BE2C (cell line): ENCODE data around the gene PPP2R2B.

Source experiments
- DNase-seq: peaks from one replicate; pipeline ENCODE4 v3.0.0-alpha.2; 2020
- H3K27me3 ChIP-seq: fragments of 250-450 bp; sonication (Bioruptor Pico); 2 replicates; pipeline ENCODE4 v1.5.1; 2020; ENCODE audit warnings: mild to moderate bottlenecking
- H3K36me3 ChIP-seq: fragments of 250-450 bp; sonication (Bioruptor Pico); 2 replicates; pipeline ENCODE4 v1.5.1; 2020; ENCODE audit warnings: mild to moderate bottlenecking
- H3K4me1 ChIP-seq: fragments of 250-450 bp; sonication (Bioruptor Pico); 2 replicates; pipeline ENCODE4 v1.5.1; 2020
- H3K4me3 ChIP-seq: 2 replicates; pipeline ENCODE4 v1.5.1; 2011; ENCODE audit warnings: low read depth, low read length
- H3K9me3 ChIP-seq: fragments of 250-450 bp; sonication (Bioruptor Pico); 2 replicates; pipeline ENCODE4 v1.5.1; 2020
- CTCF ChIP-seq: IDR thresholded peaks from 2 replicates; pipeline ENCODE4 v1.5.1; 2012; ENCODE audit warnings: mild to moderate bottlenecking, low read depth, low read length

Gene PPP2R2B

GRCh38 chr5:146582051-146582596 is 296.4 kb downstream of the PPP2R2B start:
- H3K9me3 ChIP-seq, result no peaks in the 10 kb centered on the region; the same call in 1 of the 2 replicates
- H3K27me3 ChIP-seq, result no peaks in the 10 kb centered on the region
- H3K36me3 ChIP-seq, result no peaks in the 10 kb centered on the region
- no peak for TF ChIP-seq CTCF
- H3K4me1 ChIP-seq, result no peaks in the 10 kb centered on the region
- no peak for DNase-seq
- H3K4me3 ChIP-seq, result no peak overlapping the region

- no peak overlapping the region for H3K4me3 ChIP-seq
- no peak for TF ChIP-seq CTCF
- H3K27me3 ChIP-seq, result no peaks in the 10 kb centered on the region
- no peaks in the 10 kb centered on the region for H3K36me3 ChIP-seq
- no peak for DNase-seq
- no peaks in the 10 kb centered on the region for H3K4me1 ChIP-seq
- no peaks in the 10 kb centered on the region; the same call in 1 of the 2 replicates for H3K9me3 ChIP-seq
These were observed 298.3 kb downstream of the PPP2R2B start for GRCh38 chr5:146580237-146580636.

- H3K9me3 ChIP-seq, result no peaks in the 10 kb centered on the region; the same call in 1 of the 2 replicates
- no peak for DNase-seq
- TF ChIP-seq CTCF, result no peak
These were observed 303.8 kb downstream of the PPP2R2B start for GRCh38 chr5:146574713-146575112.

GRCh38 chr5:146568161-146568560 is 310.4 kb downstream of the PPP2R2B start:
- H3K9me3 ChIP-seq, result no peaks in the 10 kb centered on the region; the same call in 1 of the 2 replicates
- no peak for TF ChIP-seq CTCF
- H3K4me1 ChIP-seq, result peaks cover 6% of the 10 kb centered on the region; the same call in 1 of the 2 replicates
- DNase-seq, result no peak
- no peaks in the 10 kb centered on the region for H3K27me3 ChIP-seq
- no peaks in the 10 kb centered on the region for H3K36me3 ChIP-seq
- H3K4me3 ChIP-seq, result no peak overlapping the region

More at GRCh38 chr5:146574713-146575112, 303.8 kb downstream of the PPP2R2B start:
- H3K4me3 ChIP-seq, result no peak overlapping the region
- H3K27me3 ChIP-seq, result no peaks in the 10 kb centered on the region
- H3K36me3 ChIP-seq, result no peaks in the 10 kb centered on the region
- H3K4me1 ChIP-seq, result no peaks in the 10 kb centered on the region; the same call in 1 of the 2 replicates

GRCh38 chr5:146565764-146566367 is 312.7 kb downstream of the PPP2R2B start:
- peaks cover 6% of the 10 kb centered on the region; the same call in 1 of the 2 replicates for H3K4me1 ChIP-seq
- H3K9me3 ChIP-seq, result no peaks in the 10 kb centered on the region
- no peaks in the 10 kb centered on the region for H3K27me3 ChIP-seq
- peak; percentile 88 for TF ChIP-seq CTCF
- H3K36me3 ChIP-seq, result no peaks in the 10 kb centered on the region
- H3K4me3 ChIP-seq, result peak overlapping the region; percentile 15; the same call in 1 of the 2 replicates
- peak; percentile 76 for DNase-seq

- no peak for TF ChIP-seq CTCF
- Histone ChIP-seq H3K4me1 (peaks cover 6% of the 10 kb centered on the region; the same call in 1 of the 2 replicates), H3K27me3 (no peaks in the 10 kb centered on the region), H3K9me3 (no peaks in the 10 kb centered on the region), H3K4me3 (no peak overlapping the region), H3K36me3 (no peaks in the 10 kb centered on the region)
- DNase-seq, result no peak
These were observed 314.4 kb downstream of the PPP2R2B start for GRCh38 chr5:146564007-146564762.
